Activated CD4-positive, CD25-positive, alpha-beta regulatory T cell (primary cell): ENCODE measurements around the gene SCN3A.

Source experiments
- DNase-seq, 4 experiments: peaks; one replicate each; lab custom pipeline; 2025; lab: John Stamatoyannopoulos, UW

SCN3A gene

GRCh38 chr2:165203689-165204559 lies at the start of gene SCN3A:
Gene SCN3A, minus strand, starts transcription at chr2:165204050. Its CDS starts 27,656 bp downstream, at chr2:165176394.
- no peak for DNase-seq

GRCh38 chr2:165253178-165253577 lies 49.3 kb upstream of the SCN3A start:
- DNase-seq = no peak

GRCh38 chr2:165251366-165251765 lies 47.5 kb upstream of the SCN3A start:
- DNase-seq = no peak

GRCh38 chr2:165248238-165248637 lies 44.4 kb upstream of the SCN3A start:
- no peak for DNase-seq

- no peak for DNase-seq
Measured at GRCh38 chr2:165245081-165245793, 41.4 kb upstream of the SCN3A start.

- DNase-seq = no peak
Measured at GRCh38 chr2:165240916-165241315, 37.1 kb upstream of the SCN3A start.

- DNase-seq = no peak
Measured at GRCh38 chr2:165239856-165240515, 36.1 kb upstream of the SCN3A start.

- DNase-seq = no peak
Measured at GRCh38 chr2:165239230-165239629, 35.4 kb upstream of the SCN3A start, which contains the start of gene SCN2A. Gene SCN2A, plus strand, starts transcription at chr2:165239414. Its CDS starts 56,410 bp downstream, at chr2:165295824.

- DNase-seq = no peak
Measured at GRCh38 chr2:165238295-165238694, 34.4 kb upstream of the SCN3A start.

- DNase-seq = no peak
Measured at GRCh38 chr2:165237056-165237455, 33.2 kb upstream of the SCN3A start.

- DNase-seq = no peak
Measured at GRCh38 chr2:165227571-165227970, 23.7 kb upstream of the SCN3A start.

- no peak for DNase-seq
Measured at GRCh38 chr2:165224941-165225340, 21.1 kb upstream of the SCN3A start.

GRCh38 chr2:165219481-165219880 lies 15.6 kb upstream of the SCN3A start:
- DNase-seq = no peak

GRCh38 chr2:165214093-165214492 lies 10.2 kb upstream of the SCN3A start:
- DNase-seq = no peak

GRCh38 chr2:165208094-165208493 lies 4.2 kb upstream of the SCN3A start:
- no peak for DNase-seq

GRCh38 chr2:165205865-165206264 lies 2.0 kb upstream of the SCN3A start:
- DNase-seq = no peak

- no peak for DNase-seq
Measured at GRCh38 chr2:165202239-165202638, 1.6 kb downstream of the SCN3A start.

GRCh38 chr2:165198181-165198580 lies 5.7 kb downstream of the SCN3A start:
- no peak for DNase-seq

GRCh38 chr2:165197346-165197745 lies 6.5 kb downstream of the SCN3A start:
- DNase-seq = no peak

GRCh38 chr2:165196411-165196810 lies 7.4 kb downstream of the SCN3A start:
- no peak for DNase-seq

- DNase-seq = no peak
Measured at GRCh38 chr2:165193178-165193777, 10.6 kb downstream of the SCN3A start.

GRCh38 chr2:165192729-165193128 lies 11.1 kb downstream of the SCN3A start:
- no peak for DNase-seq
